ENCODE data around the gene PTPRN2.

GRCh38 chr7:157522189-157522588 lies 1065.4 kb downstream of the PTPRN2 start:
- TF ChIP-seq, protein P1, sequence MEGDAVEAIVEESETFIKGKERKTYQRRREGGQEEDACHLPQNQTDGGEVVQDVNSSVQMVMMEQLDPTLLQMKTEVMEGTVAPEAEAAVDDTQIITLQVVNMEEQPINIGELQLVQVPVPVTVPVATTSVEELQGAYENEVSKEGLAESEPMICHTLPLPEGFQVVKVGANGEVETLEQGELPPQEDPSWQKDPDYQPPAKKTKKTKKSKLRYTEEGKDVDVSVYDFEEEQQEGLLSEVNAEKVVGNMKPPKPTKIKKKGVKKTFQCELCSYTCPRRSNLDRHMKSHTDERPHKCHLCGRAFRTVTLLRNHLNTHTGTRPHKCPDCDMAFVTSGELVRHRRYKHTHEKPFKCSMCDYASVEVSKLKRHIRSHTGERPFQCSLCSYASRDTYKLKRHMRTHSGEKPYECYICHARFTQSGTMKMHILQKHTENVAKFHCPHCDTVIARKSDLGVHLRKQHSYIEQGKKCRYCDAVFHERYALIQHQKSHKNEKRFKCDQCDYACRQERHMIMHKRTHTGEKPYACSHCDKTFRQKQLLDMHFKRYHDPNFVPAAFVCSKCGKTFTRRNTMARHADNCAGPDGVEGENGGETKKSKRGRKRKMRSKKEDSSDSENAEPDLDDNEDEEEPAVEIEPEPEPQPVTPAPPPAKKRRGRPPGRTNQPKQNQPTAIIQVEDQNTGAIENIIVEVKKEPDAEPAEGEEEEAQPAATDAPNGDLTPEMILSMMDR (IDR thresholded peaks at IDR 0.05), result no peak
- no peak for TF ChIP-seq POLR2A (IDR thresholded peaks at IDR 0.05)
